KMS-11 (cell line): ENCODE results near the gene ANXA2.

Experiments
- H2AFZ ChIP-seq: fragments of 200-600 bp; sonication (generic); 2 replicates; pipeline ENCODE4 v1.6.1; 2016; ENCODE audit warnings: antibody characterized with exemption, mixed run types, low read depth
- H3K27ac ChIP-seq: fragments of 200-600 bp; sonication (generic); 2 replicates; pipeline ENCODE4 v1.6.1; 2016; ENCODE audit warnings: mild to moderate bottlenecking, mixed run types
- H3K27me3 ChIP-seq: fragments of 200-600 bp; sonication (generic); 2 replicates; pipeline ENCODE4 v1.6.1; 2017; ENCODE audit warnings: mild to moderate bottlenecking, low read depth, mixed run types, moderate library complexity; ENCODE audit not compliant: insufficient read depth
- H3K36me3 ChIP-seq: fragments of 200-600 bp; sonication (generic); 2 replicates; pipeline ENCODE4 v1.6.1; 2017; ENCODE audit warnings: mild to moderate bottlenecking, mixed run types; ENCODE audit not compliant: insufficient read depth
- H3K4me1 ChIP-seq: fragments of 200-600 bp; sonication (generic); 2 replicates; pipeline ENCODE4 v1.6.1; 2016; ENCODE audit warnings: mild to moderate bottlenecking, low read depth, mixed run types; ENCODE audit not compliant: poor library complexity, severe bottlenecking
- H3K4me2 ChIP-seq: fragments of 200-600 bp; sonication (generic); 2 replicates; pipeline ENCODE4 v1.7.0; 2016; ENCODE audit warnings: mild to moderate bottlenecking, mixed run types
- H3K4me3 ChIP-seq: fragments of 200-600 bp; sonication (generic); IDR thresholded peaks from 2 replicates; pipeline ENCODE4 v1.6.1; 2017; ENCODE audit warnings: low read depth, low read length, mixed read lengths; ENCODE audit not compliant: insufficient read depth
- H3K79me2 ChIP-seq: fragments of 200-600 bp; sonication (generic); 2 replicates; pipeline ENCODE4 v1.6.1; 2016; ENCODE audit warnings: low read depth, mixed run types; ENCODE audit not compliant: insufficient read depth
- H3K9ac ChIP-seq: fragments of 200-600 bp; sonication (generic); 2 replicates; pipeline ENCODE4 v1.6.1; 2016; ENCODE audit warnings: mild to moderate bottlenecking, mixed run types
- H4K20me1 ChIP-seq: fragments of 200-600 bp; sonication (generic); 2 replicates; pipeline ENCODE4 v1.6.1; 2016; ENCODE audit warnings: mild to moderate bottlenecking, mixed run types; ENCODE audit not compliant: insufficient read depth
- CTCF ChIP-seq: fragments of 200-600 bp; sonication (generic); conservative IDR thresholded peaks from 2 replicates; pipeline ENCODE4 v1.6.1; 2017; ENCODE audit warnings: low read depth, mild to moderate bottlenecking, antibody characterized with exemption, low read length, moderate library complexity, mixed read lengths

ANXA2 gene

GRCh38 chr15:60381148-60381788, 16.5 kb downstream of the ANXA2 start:
- Histone ChIP-seq H3K27ac (no peak overlapping the region), H3K36me3 (no peaks in the 10 kb centered on the region), H3K27me3 (no peaks in the 10 kb centered on the region), H3K79me2 (peaks cover 23% of the 10 kb centered on the region), H3K4me2 (no peak overlapping the region), H2AFZ (no peak overlapping the region), H3K9ac (no peak overlapping the region), H3K4me1 (no peaks in the 10 kb centered on the region), H3K4me3 (no peak overlapping the region), H4K20me1 (no peaks in the 10 kb centered on the region)
- no peak for TF ChIP-seq CTCF

- H2AFZ ChIP-seq: no peak overlapping the region
- H3K27ac ChIP-seq: no peak overlapping the region
- no peaks in the 10 kb centered on the region for H3K27me3 ChIP-seq
- H3K9ac ChIP-seq: no peak overlapping the region
- H3K36me3 ChIP-seq: no peaks in the 10 kb centered on the region
- TF ChIP-seq CTCF: no peak
- no peak overlapping the region for H3K4me2 ChIP-seq
- H4K20me1 ChIP-seq: no peaks in the 10 kb centered on the region
- peaks cover 11% of the 10 kb centered on the region; the same call in 1 of the 2 replicates for H3K79me2 ChIP-seq
- H3K4me1 ChIP-seq: no peaks in the 10 kb centered on the region
- H3K4me3 ChIP-seq: no peak overlapping the region
Measured at GRCh38 chr15:60379525-60380274, 18.1 kb downstream of the ANXA2 start.

- H3K4me2 ChIP-seq: no peak overlapping the region
- H3K27ac ChIP-seq: no peak overlapping the region
- no peak overlapping the region for H2AFZ ChIP-seq
- H3K9ac ChIP-seq: no peak overlapping the region
- peaks cover 5% of the 10 kb centered on the region; the same call in 1 of the 2 replicates for H3K79me2 ChIP-seq
- no peaks in the 10 kb centered on the region for H3K4me1 ChIP-seq
- no peak for TF ChIP-seq CTCF
- H3K36me3 ChIP-seq: no peaks in the 10 kb centered on the region
- H3K27me3 ChIP-seq: no peaks in the 10 kb centered on the region
- H4K20me1 ChIP-seq: no peaks in the 10 kb centered on the region
- H3K4me3 ChIP-seq: no peak overlapping the region
Measured at GRCh38 chr15:60379185-60379524, 18.6 kb downstream of the ANXA2 start.

GRCh38 chr15:60376677-60377095, 21.1 kb downstream of the ANXA2 start:
- Histone ChIP-seq H3K79me2 (no peaks in the 10 kb centered on the region), H3K4me2 (no peak overlapping the region), H3K4me1 (no peaks in the 10 kb centered on the region), H3K4me3 (no peak overlapping the region), H2AFZ (no peak overlapping the region), H3K36me3 (no peaks in the 10 kb centered on the region), H3K27me3 (no peaks in the 10 kb centered on the region), H4K20me1 (no peaks in the 10 kb centered on the region), H3K9ac (no peak overlapping the region), H3K27ac (no peak overlapping the region)
- no peak for TF ChIP-seq CTCF
